K562 (cell line): ENCODE data around the gene PLEKHN1. TPM values are rescaled to one million over a fixed set of nuclear protein-coding genes. Genes with fewer than 3 reads are reported as not detected.
A peak's percentile ranks its signal among the peaks of the same experiment; 100 is the strongest.

Experiments
- EGR1 ChIP-seq: fragments of 450-650 bp; conservative IDR thresholded peaks from 2 replicates; pipeline ENCODE4 v1.6.1; 2017; ENCODE audit warnings: mild to moderate bottlenecking
- HNRNPUL1 ChIP-seq: fragments of 200-400 bp; formaldehyde crosslinking; IDR thresholded peaks from 2 replicates; pipeline ENCODE4 v1.6.1; 2017; ENCODE audit warnings: low read length
- RBM17 ChIP-seq: fragments of 200-400 bp; formaldehyde crosslinking; IDR thresholded peaks from 2 replicates; pipeline ENCODE4 v1.6.1; 2017; ENCODE audit warnings: low read depth, mild to moderate bottlenecking, low read length, borderline replicate concordance
- ZC3H11A ChIP-seq: IDR thresholded peaks from 2 replicates; pipeline ENCODE4 v1.6.1; 2012; ENCODE audit warnings: low read depth, low read length, improper control_type of control experiment
- ZNF184 ChIP-seq: sonication (generic); formaldehyde crosslinking; IDR thresholded peaks from 2 replicates; pipeline ENCODE4 v1.5.0; 2020; ENCODE audit warnings: missing genetic modification reagents
- ZNF239 ChIP-seq: fragments of 250-450 bp; sonication (Bioruptor Pico); IDR thresholded peaks from 2 replicates; pipeline ENCODE4 v1.4.0; 2020; ENCODE audit warnings: mild to moderate bottlenecking
- ZNF785 ChIP-seq: fragments of 250-450 bp; sonication (Bioruptor Pico); IDR thresholded peaks from 2 replicates; pipeline ENCODE4 v1.4.0; 2020; ENCODE audit warnings: mild to moderate bottlenecking
- polyA plus RNA-seq, 8 experiments: library from polyadenylated mRNA; depleted of rRNA in 4 of 8; stranded (reverse) in 5 of 8; unstranded in 3 of 8; fragments of >200 nt; fragmentation: Nextera tagmentation in 2 of 8; fragmentation: Illumina TruSeq in 1 of 8; extraction: Ambion mirVana in 2 of 8; extraction: Trizol in 1 of 8; gene quantifications; 2 replicates each; pipeline versions ENCODE4 v1.2.1 to v1.2.3, GENCODE V29; 2011 to 2014; ENCODE audit warnings: inconsistent platforms in 1 of 8, missing spikeins in 1 of 8
- total RNA-seq, 7 experiments: library from RNA; depleted of rRNA in 6 of 7; stranded (reverse); fragments of >200 nt in 6 of 7; fragmentation: Illumina TruSeq in 2 of 7; extraction: Trizol in 2 of 7; gene quantifications; 2 replicates each; pipeline versions ENCODE4 v1.2.1 to v1.2.3, GENCODE V29; 2011 to 2021; ENCODE audit warnings: low replicate concordance in 1 of 7
- TF ChIP-seq, protein P1 (sequence below): fragments of 450-650 bp; IDR thresholded peaks from 2 replicates; pipeline ENCODE4 v1.6.1; 2017; ENCODE audit warnings: antibody characterized with exemption, mild to moderate bottlenecking
- TF ChIP-seq, protein P2 (sequence below), 2 experiments: IDR thresholded peaks in 1 of 2; conservative IDR thresholded peaks in 1 of 2; 2 replicates each; pipeline ENCODE4 v1.6.1; 2016; ENCODE audit warnings: low read depth in 2 of 2, mild to moderate bottlenecking in 1 of 2, missing compliant biosample characterization in 1 of 2, missing genetic modification characterization in 1 of 2, moderate library complexity in 1 of 2
- TF ChIP-seq, protein P3 (sequence below): sonication (generic); formaldehyde crosslinking; IDR thresholded peaks from 2 replicates; pipeline ENCODE4 v1.8.0; 2022; ENCODE audit warnings: mild to moderate bottlenecking, missing genetic modification reagents, borderline replicate concordance

Gene PLEKHN1
- total and polyA plus RNA-seq, 9 of the 15 experiments (the other 6 are each of a cell fraction or from before 2014, with no cell fraction given) = 0.07 to 1.5 (median 0.13) TPM; not detected in 2

DNA sequence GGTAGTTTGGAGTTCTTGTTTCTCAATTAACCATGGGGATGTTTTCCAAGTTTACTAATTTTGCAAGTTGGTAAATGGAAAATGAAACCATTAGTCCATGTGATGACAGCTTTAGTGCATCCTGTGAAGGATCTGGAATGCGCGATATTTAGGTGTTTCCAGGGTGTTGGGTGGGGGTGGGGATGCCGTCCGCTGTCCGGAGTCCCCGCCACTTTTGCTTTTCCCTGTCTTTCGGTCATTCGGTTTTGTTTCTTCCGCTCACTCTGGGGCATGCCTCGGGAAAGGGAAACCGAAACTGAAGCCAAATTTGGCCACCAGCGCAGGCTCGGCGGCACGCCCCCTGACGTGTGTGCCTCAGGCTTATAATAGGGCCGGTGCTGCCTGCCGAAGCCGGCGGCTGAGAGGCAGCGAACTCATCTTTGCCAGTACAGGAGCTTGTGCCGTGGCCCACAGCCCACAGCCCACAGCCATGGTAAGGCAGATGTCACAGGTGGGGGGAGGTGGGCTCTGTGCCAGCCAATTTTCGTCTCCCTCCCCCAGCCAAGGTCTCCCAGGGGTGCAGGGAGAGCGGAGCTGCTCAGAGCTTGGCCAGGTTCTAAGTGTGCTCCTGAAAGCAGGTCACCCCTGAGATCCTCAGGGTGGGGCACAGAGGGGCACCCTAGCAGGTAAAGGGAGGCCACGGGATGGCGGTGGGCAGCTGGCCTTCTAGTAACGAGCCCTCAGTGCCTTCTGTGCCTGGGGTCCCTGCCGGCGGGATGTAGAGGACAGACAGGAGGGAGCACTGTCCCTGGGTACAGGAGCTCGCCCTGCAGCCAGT, 47.0 kb downstream of the PLEKHN1 start, which contains the start of gene ISG15 (continued):
- TF ChIP-seq, protein P1, sequence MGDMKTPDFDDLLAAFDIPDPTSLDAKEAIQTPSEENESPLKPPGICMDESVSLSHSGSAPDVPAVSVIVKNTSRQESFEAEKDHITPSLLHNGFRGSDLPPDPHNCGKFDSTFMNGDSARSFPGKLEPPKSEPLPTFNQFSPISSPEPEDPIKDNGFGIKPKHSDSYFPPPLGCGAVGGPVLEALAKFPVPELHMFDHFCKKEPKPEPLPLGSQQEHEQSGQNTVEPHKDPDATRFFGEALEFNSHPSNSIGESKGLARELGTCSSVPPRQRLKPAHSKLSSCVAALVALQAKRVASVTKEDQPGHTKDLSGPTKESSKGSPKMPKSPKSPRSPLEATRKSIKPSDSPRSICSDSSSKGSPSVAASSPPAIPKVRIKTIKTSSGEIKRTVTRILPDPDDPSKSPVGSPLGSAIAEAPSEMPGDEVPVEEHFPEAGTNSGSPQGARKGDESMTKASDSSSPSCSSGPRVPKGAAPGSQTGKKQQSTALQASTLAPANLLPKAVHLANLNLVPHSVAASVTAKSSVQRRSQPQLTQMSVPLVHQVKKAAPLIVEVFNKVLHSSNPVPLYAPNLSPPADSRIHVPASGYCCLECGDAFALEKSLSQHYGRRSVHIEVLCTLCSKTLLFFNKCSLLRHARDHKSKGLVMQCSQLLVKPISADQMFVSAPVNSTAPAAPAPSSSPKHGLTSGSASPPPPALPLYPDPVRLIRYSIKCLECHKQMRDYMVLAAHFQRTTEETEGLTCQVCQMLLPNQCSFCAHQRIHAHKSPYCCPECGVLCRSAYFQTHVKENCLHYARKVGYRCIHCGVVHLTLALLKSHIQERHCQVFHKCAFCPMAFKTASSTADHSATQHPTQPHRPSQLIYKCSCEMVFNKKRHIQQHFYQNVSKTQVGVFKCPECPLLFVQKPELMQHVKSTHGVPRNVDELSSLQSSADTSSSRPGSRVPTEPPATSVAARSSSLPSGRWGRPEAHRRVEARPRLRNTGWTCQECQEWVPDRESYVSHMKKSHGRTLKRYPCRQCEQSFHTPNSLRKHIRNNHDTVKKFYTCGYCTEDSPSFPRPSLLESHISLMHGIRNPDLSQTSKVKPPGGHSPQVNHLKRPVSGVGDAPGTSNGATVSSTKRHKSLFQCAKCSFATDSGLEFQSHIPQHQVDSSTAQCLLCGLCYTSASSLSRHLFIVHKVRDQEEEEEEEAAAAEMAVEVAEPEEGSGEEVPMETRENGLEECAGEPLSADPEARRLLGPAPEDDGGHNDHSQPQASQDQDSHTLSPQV = no peak
- no peak for TF ChIP-seq ZC3H11A
- TF ChIP-seq, protein P2, sequence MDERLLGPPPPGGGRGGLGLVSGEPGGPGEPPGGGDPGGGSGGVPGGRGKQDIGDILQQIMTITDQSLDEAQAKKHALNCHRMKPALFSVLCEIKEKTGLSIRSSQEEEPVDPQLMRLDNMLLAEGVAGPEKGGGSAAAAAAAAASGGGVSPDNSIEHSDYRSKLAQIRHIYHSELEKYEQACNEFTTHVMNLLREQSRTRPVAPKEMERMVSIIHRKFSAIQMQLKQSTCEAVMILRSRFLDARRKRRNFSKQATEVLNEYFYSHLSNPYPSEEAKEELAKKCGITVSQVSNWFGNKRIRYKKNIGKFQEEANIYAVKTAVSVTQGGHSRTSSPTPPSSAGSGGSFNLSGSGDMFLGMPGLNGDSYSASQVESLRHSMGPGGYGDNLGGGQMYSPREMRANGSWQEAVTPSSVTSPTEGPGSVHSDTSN (CRISPR knock-in tag; IDR thresholded peaks at IDR 0.05; ENCODE audit: low read depth) = no peak
- TF ChIP-seq, protein P2 (tag; conservative IDR thresholded peaks at IDR 0.05; ENCODE audit: low read depth) = peak; percentile 94
- TF ChIP-seq ZNF239 (CRISPR knock-in tag) = no peak
- TF ChIP-seq EGR1 = no peak
- TF ChIP-seq, protein P3, sequence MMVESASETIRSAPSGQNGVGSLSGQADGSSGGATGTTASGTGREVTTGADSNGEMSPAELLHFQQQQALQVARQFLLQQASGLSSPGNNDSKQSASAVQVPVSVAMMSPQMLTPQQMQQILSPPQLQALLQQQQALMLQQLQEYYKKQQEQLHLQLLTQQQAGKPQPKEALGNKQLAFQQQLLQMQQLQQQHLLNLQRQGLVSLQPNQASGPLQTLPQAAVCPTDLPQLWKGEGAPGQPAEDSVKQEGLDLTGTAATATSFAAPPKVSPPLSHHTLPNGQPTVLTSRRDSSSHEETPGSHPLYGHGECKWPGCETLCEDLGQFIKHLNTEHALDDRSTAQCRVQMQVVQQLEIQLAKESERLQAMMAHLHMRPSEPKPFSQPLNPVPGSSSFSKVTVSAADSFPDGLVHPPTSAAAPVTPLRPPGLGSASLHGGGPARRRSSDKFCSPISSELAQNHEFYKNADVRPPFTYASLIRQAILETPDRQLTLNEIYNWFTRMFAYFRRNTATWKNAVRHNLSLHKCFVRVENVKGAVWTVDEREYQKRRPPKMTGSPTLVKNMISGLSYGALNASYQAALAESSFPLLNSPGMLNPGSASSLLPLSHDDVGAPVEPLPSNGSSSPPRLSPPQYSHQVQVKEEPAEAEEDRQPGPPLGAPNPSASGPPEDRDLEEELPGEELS (CRISPR knock-in tag) = no peak; the same call in 1 of the 2 replicates
- TF ChIP-seq ZNF785 (CRISPR knock-in tag) = no peak
- TF ChIP-seq HNRNPUL1 = no peak
- no peak for TF ChIP-seq RBM17
- TF ChIP-seq ZNF184 (CRISPR knock-in tag) = no peak
